Astrocyte (in vitro differentiated cells and primary cell): ENCODE data around the gene FOXD1. TPM values are rescaled to one million over a fixed set of nuclear protein-coding genes. Genes with fewer than 3 reads are reported as not detected.

Experiments used
- DNase-seq: peaks from one replicate; pipeline ENCODE4 v3.0.0-alpha.2; 2010; ENCODE audit warnings: low read depth
- FAIRE-seq: peaks from 2 replicates; lab custom pipeline; 2011; peaks lifted over from hg19 to GRCh38; lab: Jason Lieb, UNC
- H2AFZ ChIP-seq: 2 replicates; pipeline ENCODE4 v1.6.0; 2012; ENCODE audit warnings: low read depth, low read length, inconsistent platforms
- H3K27ac ChIP-seq: 2 replicates; pipeline ENCODE4 v1.5.1; 2011; ENCODE audit warnings: low read depth, low read length, inconsistent platforms
- H3K27me3 ChIP-seq: 2 replicates; pipeline ENCODE4 v1.6.0; 2011; ENCODE audit warnings: low read length, inconsistent platforms; ENCODE audit not compliant: insufficient read depth
- H3K36me3 ChIP-seq: 2 replicates; pipeline ENCODE4 v1.5.1; 2011; ENCODE audit warnings: low read length, inconsistent platforms; ENCODE audit not compliant: insufficient read depth
- H3K4me1 ChIP-seq: 2 replicates; pipeline ENCODE4 v1.5.1; 2011; ENCODE audit warnings: low read length, inconsistent platforms; ENCODE audit not compliant: insufficient read depth
- H3K4me2 ChIP-seq: 2 replicates; pipeline ENCODE4 v1.6.0; 2012; ENCODE audit warnings: low read length, inconsistent platforms
- H3K4me3 ChIP-seq: 2 replicates; pipeline ENCODE4 v1.5.1; 2011; ENCODE audit warnings: low read depth, mild to moderate bottlenecking, low read length, inconsistent platforms; ENCODE audit not compliant: insufficient read depth
- H3K79me2 ChIP-seq: 2 replicates; pipeline ENCODE4 v1.6.0; 2012; ENCODE audit warnings: mild to moderate bottlenecking, low read length, inconsistent platforms; ENCODE audit not compliant: insufficient read depth
- H3K9ac ChIP-seq: 2 replicates; pipeline ENCODE4 v1.6.0; 2012; ENCODE audit warnings: mild to moderate bottlenecking, low read length, inconsistent platforms
- H3K9me3 ChIP-seq: 2 replicates; pipeline ENCODE4 v1.5.1; 2012; ENCODE audit warnings: low read depth, mild to moderate bottlenecking, low read length, inconsistent platforms; ENCODE audit not compliant: insufficient read depth
- H4K20me1 ChIP-seq: 2 replicates; pipeline ENCODE4 v1.6.0; 2012; ENCODE audit warnings: low read length, inconsistent platforms; ENCODE audit not compliant: insufficient read depth
- H3K27ac Mint-ChIP-seq: one replicate; pipeline ENCODE4 v1.8.0; 2021; ENCODE audit warnings: mild to moderate bottlenecking, mixed read lengths; ENCODE audit not compliant: unreplicated experiment
- H3K27me3 Mint-ChIP-seq: one replicate; pipeline ENCODE4 v1.8.0; 2021; ENCODE audit warnings: low read depth, mixed read lengths; ENCODE audit not compliant: unreplicated experiment
- H3K36me3 Mint-ChIP-seq: one replicate; pipeline ENCODE4 v1.8.0; 2021; ENCODE audit warnings: low read depth, mixed read lengths; ENCODE audit not compliant: unreplicated experiment
- H3K4me1 Mint-ChIP-seq: one replicate; pipeline ENCODE4 v1.8.0; 2021; ENCODE audit warnings: low read depth, mixed read lengths; ENCODE audit not compliant: unreplicated experiment
- H3K4me3 Mint-ChIP-seq: one replicate; pipeline ENCODE4 v1.8.0; 2021; ENCODE audit warnings: mild to moderate bottlenecking, moderate library complexity, mixed read lengths; ENCODE audit not compliant: unreplicated experiment
- H3K9me3 Mint-ChIP-seq: one replicate; pipeline ENCODE4 v1.8.0; 2021; ENCODE audit warnings: mild to moderate bottlenecking, mixed read lengths; ENCODE audit not compliant: unreplicated experiment
- CTCF ChIP-seq: IDR thresholded peaks from 2 replicates; pipeline ENCODE4 v1.5.1; 2011; ENCODE audit warnings: low read depth, mild to moderate bottlenecking, inconsistent platforms, low read length, moderate library complexity; ENCODE audit not compliant: insufficient read depth
- EZH2 ChIP-seq: IDR thresholded peaks from 2 replicates; pipeline ENCODE4 v1.6.1; 2012; ENCODE audit warnings: mild to moderate bottlenecking, low read length, inconsistent platforms; ENCODE audit not compliant: insufficient read depth
- total RNA-seq: library from RNA; stranded (reverse); gene quantifications from 2 replicates; pipeline ENCODE4 v1.2.1, GENCODE V29; 2021

Gene FOXD1
- total RNA-seq, 1 donor from 2014 or later = 16.9 TPM

GRCh38 chr5:73450137-73450536 is 1.6 kb upstream of the FOXD1 start:
- FAIRE-seq (no peak), DNase-seq (no peak)
- no peak overlapping the region for H3K4me3 ChIP-seq
- no peak overlapping the region for H3K4me3 Mint-ChIP-seq
- no peak overlapping the region for H2AFZ ChIP-seq
- peaks cover 57% of the 10 kb centered on the region for H3K27me3 Mint-ChIP-seq
- H3K36me3 Mint-ChIP-seq = no peaks in the 10 kb centered on the region
- peaks cover 15% of the 10 kb centered on the region for H3K4me1 ChIP-seq
- H3K9me3 ChIP-seq = no peaks in the 10 kb centered on the region
- H3K4me2 ChIP-seq = peak overlapping the region; percentile 93
- TF ChIP-seq CTCF = no peak
- peaks cover 3% of the 10 kb centered on the region for H3K9me3 Mint-ChIP-seq
- peaks cover 17% of the 10 kb centered on the region for H4K20me1 ChIP-seq
- H3K4me1 Mint-ChIP-seq = no peaks in the 10 kb centered on the region
- H3K9ac ChIP-seq = no peak overlapping the region
- peaks cover 11% of the 10 kb centered on the region for H3K27me3 ChIP-seq
- no peak overlapping the region for H3K27ac Mint-ChIP-seq
- no peaks in the 10 kb centered on the region for H3K36me3 ChIP-seq
- H3K79me2 ChIP-seq = peaks cover 33% of the 10 kb centered on the region
- no peak overlapping the region for H3K27ac ChIP-seq

- H3K27me3 ChIP-seq = peaks cover 7% of the 10 kb centered on the region
- no peak overlapping the region for H2AFZ ChIP-seq
- peaks cover 56% of the 10 kb centered on the region for H3K79me2 ChIP-seq
- peak overlapping the region; percentile 85 for H3K27ac ChIP-seq
- Mint-ChIP-seq H3K9me3 (peaks cover 14% of the 10 kb centered on the region), H3K27ac (peak overlapping the region; percentile 90), H3K27me3 (peaks cover 63% of the 10 kb centered on the region), H3K36me3 (peaks cover 5% of the 10 kb centered on the region), H3K4me1 (no peaks in the 10 kb centered on the region), H3K4me3 (peak overlapping the region; percentile 89)
- peaks cover 29% of the 10 kb centered on the region for H3K4me1 ChIP-seq
- peaks cover 3% of the 10 kb centered on the region for H3K36me3 ChIP-seq
- TF ChIP-seq EZH2 (no peak), CTCF (no peak)
- H3K4me3 ChIP-seq = peak overlapping the region; percentile 73
- DNase-seq (peak; percentile 61), FAIRE-seq (no peak)
- H4K20me1 ChIP-seq = peaks cover 31% of the 10 kb centered on the region
- H3K4me2 ChIP-seq = peak overlapping the region; percentile 92
- H3K9ac ChIP-seq = peak overlapping the region; percentile 95
- no peaks in the 10 kb centered on the region for H3K9me3 ChIP-seq
These were observed 781 bp downstream of the FOXD1 start for GRCh38 chr5:73447530-73448462.
